Measurements from ENCODE around the gene SOHLH1.

Gene SOHLH1

DNA sequence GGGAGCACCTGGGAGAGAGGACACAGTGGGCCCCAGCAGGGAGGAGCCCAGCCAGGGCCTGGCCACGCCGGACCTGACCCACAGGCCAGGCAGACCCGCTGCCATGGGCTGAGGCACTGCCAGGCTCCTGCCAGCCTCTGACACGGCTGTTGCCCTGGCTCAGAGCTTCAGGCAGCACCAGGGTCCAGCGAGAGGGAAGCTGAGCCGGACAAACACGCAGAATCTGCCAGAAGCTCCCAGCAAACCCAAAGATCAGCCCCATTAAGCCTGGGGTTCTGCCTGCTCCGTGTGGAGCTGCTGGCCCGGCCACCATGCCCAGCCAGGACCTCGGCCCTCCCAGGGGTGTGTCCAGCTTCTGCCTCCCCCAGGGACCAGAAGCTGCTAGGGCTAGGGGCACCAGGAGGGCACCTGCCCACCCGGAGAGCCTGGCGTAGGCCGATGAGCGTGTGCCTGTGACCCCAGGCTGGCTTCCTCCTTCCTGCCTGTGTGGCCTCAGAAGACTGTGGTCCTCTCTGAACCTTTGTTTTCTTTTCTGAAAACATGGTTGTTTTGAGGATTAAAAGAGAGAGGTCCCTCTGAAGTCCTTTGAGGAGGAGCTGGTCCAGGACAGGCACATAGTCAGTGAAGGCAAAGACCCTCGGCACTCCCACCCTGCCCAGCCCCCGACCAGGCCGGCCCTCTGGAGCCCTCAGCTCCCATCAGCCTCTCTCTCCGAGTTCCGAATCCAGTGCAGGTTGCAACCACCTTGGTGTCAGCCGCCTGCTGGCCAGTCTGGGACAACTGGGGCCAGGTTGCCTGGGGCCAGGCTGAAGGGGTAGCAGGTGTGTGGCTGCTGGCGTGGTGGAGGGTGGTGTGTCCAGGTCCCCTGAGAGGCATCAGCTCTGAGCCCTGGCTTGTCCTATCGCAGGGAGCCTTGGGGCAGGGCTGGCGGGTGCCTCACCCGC, 42.3 kb upstream of the SOHLH1 start:
- H3K4me1 ChIP-seq (ENCODE audit: insufficient read depth, low read length): no peaks in the 10 kb centered on the region
- DNase-seq (no peak), ATAC-seq (ENCODE audit: insufficient read depth, low read depth) (no peak)
- H3K4me3 ChIP-seq (ENCODE audit: low read depth in 1 of 2, low read length in 2 of 2): no peak overlapping the region
- H3K9ac ChIP-seq (ENCODE audit: low read depth, low read length): no peak overlapping the region
- no peaks in the 10 kb centered on the region for H3K79me2 ChIP-seq (ENCODE audit: insufficient read depth, low read length)
- H3K27me3 ChIP-seq (ENCODE audit: insufficient read depth, low read length, poor library complexity): no peaks in the 10 kb centered on the region
- H4K20me1 ChIP-seq (ENCODE audit: insufficient read depth, low read length): no peaks in the 10 kb centered on the region
- no peak overlapping the region for H3K4me2 ChIP-seq (ENCODE audit: insufficient read depth, low read length)
- TF ChIP-seq, protein P1, sequence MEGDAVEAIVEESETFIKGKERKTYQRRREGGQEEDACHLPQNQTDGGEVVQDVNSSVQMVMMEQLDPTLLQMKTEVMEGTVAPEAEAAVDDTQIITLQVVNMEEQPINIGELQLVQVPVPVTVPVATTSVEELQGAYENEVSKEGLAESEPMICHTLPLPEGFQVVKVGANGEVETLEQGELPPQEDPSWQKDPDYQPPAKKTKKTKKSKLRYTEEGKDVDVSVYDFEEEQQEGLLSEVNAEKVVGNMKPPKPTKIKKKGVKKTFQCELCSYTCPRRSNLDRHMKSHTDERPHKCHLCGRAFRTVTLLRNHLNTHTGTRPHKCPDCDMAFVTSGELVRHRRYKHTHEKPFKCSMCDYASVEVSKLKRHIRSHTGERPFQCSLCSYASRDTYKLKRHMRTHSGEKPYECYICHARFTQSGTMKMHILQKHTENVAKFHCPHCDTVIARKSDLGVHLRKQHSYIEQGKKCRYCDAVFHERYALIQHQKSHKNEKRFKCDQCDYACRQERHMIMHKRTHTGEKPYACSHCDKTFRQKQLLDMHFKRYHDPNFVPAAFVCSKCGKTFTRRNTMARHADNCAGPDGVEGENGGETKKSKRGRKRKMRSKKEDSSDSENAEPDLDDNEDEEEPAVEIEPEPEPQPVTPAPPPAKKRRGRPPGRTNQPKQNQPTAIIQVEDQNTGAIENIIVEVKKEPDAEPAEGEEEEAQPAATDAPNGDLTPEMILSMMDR (IDR thresholded peaks at IDR 0.05; ENCODE audit: borderline replicate concordance, extremely low read depth, low read length, poor library complexity, severe bottlenecking): no peak
- TF ChIP-seq EZH2 (IDR thresholded peaks at IDR 0.05; ENCODE audit: borderline replicate concordance, low read depth, low read length, severe bottlenecking): no peak
- H2AFZ ChIP-seq (ENCODE audit: low read depth, low read length): no peak overlapping the region
- no peak overlapping the region for H3K27ac ChIP-seq (ENCODE audit: low read length)
- no peaks in the 10 kb centered on the region for H3K9me3 ChIP-seq (ENCODE audit: insufficient read depth, low read length, severe bottlenecking)
- H3K36me3 ChIP-seq (ENCODE audit: insufficient read depth, low read length): no peaks in the 10 kb centered on the region

GRCh38 chr9:135739271-135740220, 40.3 kb upstream of the SOHLH1 start:
- Histone ChIP-seq H3K9ac (ENCODE audit: low read depth, low read length) (no peak overlapping the region), H4K20me1 (ENCODE audit: insufficient read depth, low read length) (no peaks in the 10 kb centered on the region), H3K4me3 (ENCODE audit: low read depth in 1 of 2, low read length in 2 of 2) (no peak overlapping the region), H3K36me3 (ENCODE audit: insufficient read depth, low read length) (no peaks in the 10 kb centered on the region), H3K27ac (ENCODE audit: low read length) (no peak overlapping the region), H3K4me1 (ENCODE audit: insufficient read depth, low read length) (no peaks in the 10 kb centered on the region), H3K9me3 (ENCODE audit: insufficient read depth, low read length, severe bottlenecking) (no peaks in the 10 kb centered on the region), H3K79me2 (ENCODE audit: insufficient read depth, low read length) (no peaks in the 10 kb centered on the region), H2AFZ (ENCODE audit: low read depth, low read length) (no peak overlapping the region), H3K27me3 (ENCODE audit: insufficient read depth, low read length, poor library complexity) (no peaks in the 10 kb centered on the region), H3K4me2 (ENCODE audit: insufficient read depth, low read length) (no peak overlapping the region)
- no peak for DNase-seq
- TF ChIP-seq, protein P1 (IDR thresholded peaks at IDR 0.05; ENCODE audit: borderline replicate concordance, extremely low read depth, low read length, poor library complexity, severe bottlenecking): no peak
- TF ChIP-seq EZH2 (IDR thresholded peaks at IDR 0.05; ENCODE audit: borderline replicate concordance, low read depth, low read length, severe bottlenecking): no peak
- no peak for ATAC-seq (ENCODE audit: insufficient read depth, low read depth)

DNA sequence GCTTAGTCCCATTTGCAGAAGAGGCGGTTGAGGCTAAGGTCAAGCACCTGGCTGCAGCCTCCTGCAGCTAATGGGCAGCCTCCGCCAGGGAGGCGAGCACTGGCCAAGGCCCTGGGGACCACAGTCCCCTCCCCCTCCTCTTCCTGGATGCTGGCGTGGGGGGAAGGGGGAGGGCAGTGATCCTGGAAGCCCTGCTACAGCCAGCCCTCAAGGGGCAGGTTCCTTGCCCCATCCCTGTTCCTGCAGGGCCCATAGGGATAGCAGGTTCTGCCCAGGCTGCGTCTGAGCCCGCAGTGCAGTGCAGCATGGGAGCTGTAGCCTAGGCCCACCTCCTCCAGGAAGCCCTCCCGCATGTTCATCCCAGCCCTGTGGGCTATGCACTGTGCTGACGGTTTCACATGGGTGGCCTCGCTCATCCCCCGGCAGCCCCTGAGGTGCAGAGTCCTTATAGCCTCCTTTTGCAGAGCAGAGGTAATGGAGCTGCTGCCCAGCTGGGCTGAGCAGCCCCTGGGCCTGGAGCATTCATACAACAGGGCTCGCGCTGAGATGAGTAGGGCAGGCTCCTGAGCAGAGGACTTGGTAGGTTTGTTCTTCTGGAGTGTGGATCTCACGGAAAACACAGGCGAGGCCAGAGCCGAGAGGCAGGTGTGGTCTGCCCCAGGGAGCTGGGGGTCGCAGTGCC, 38.7 kb upstream of the SOHLH1 start:
- no peaks in the 10 kb centered on the region for H4K20me1 ChIP-seq (ENCODE audit: insufficient read depth, low read length)
- ATAC-seq (ENCODE audit: insufficient read depth, low read depth) (no peak), DNase-seq (no peak)
- H3K27ac ChIP-seq (ENCODE audit: low read length): no peak overlapping the region
- H3K4me1 ChIP-seq (ENCODE audit: insufficient read depth, low read length): no peaks in the 10 kb centered on the region
- no peaks in the 10 kb centered on the region for H3K9me3 ChIP-seq (ENCODE audit: insufficient read depth, low read length, severe bottlenecking)
- no peak for TF ChIP-seq EZH2 (IDR thresholded peaks at IDR 0.05; ENCODE audit: borderline replicate concordance, low read depth, low read length, severe bottlenecking)
- TF ChIP-seq, protein P1 (IDR thresholded peaks at IDR 0.05; ENCODE audit: borderline replicate concordance, extremely low read depth, low read length, poor library complexity, severe bottlenecking): no peak
- no peaks in the 10 kb centered on the region for H3K79me2 ChIP-seq (ENCODE audit: insufficient read depth, low read length)
- no peak overlapping the region for H3K4me3 ChIP-seq (ENCODE audit: low read depth in 1 of 2, low read length in 2 of 2)
- no peaks in the 10 kb centered on the region for H3K27me3 ChIP-seq (ENCODE audit: insufficient read depth, low read length, poor library complexity)
- no peak overlapping the region for H3K4me2 ChIP-seq (ENCODE audit: insufficient read depth, low read length)
- no peak overlapping the region for H3K9ac ChIP-seq (ENCODE audit: low read depth, low read length)
- no peak overlapping the region for H2AFZ ChIP-seq (ENCODE audit: low read depth, low read length)
- H3K36me3 ChIP-seq (ENCODE audit: insufficient read depth, low read length): no peaks in the 10 kb centered on the region

All from DND-41 (cell line).